GM21825 (cell line): Measurements from ENCODE around the gene VWA1.
"Not testable (repeated sequence)": the region's sequence is repeated elsewhere in the genome, so short reads cannot be mapped to it uniquely, and the experiment has no call there.

Experiments used
- ATAC-seq: cut with Tn5 transposase; IDR thresholded peaks from one replicate; pipeline ENCODE4 v1.9.1; 2021; ENCODE audit warnings: mild to moderate bottlenecking, moderate library complexity; ENCODE audit not compliant: unreplicated experiment

VWA1 gene

GRCh38 chr1:1402901-1403392, 32.5 kb upstream of the VWA1 start:
- not testable (repeated sequence) for ATAC-seq

- ATAC-seq = no peak
These were observed 31.8 kb upstream of the VWA1 start for GRCh38 chr1:1403653-1404052.

- ATAC-seq = no peak
These were observed 29.2 kb upstream of the VWA1 start for GRCh38 chr1:1406101-1406820.

- ATAC-seq = peak; percentile 89
These were observed 28.5 kb upstream of the VWA1 start, which contains the start of gene MRPL20 for GRCh38 chr1:1406821-1407635. Gene MRPL20, minus strand, starts transcription at chr1:1407293. Its CDS starts 76 bp downstream, at chr1:1407217.

GRCh38 chr1:1407636-1408318, 27.7 kb upstream of the VWA1 start:
- ATAC-seq = peak; percentile 13

GRCh38 chr1:1410238-1410637, 25.3 kb upstream of the VWA1 start:
- not testable (repeated sequence) for ATAC-seq

GRCh38 chr1:1411626-1412025, 23.9 kb upstream of the VWA1 start:
- no peak for ATAC-seq

- not testable (repeated sequence) for ATAC-seq
These were observed 23.1 kb upstream of the VWA1 start for GRCh38 chr1:1412311-1412902.

GRCh38 chr1:1415751-1416150, 19.7 kb upstream of the VWA1 start:
- no peak for ATAC-seq

- ATAC-seq = not testable (repeated sequence)
These were observed 18.1 kb upstream of the VWA1 start for GRCh38 chr1:1417396-1417795.

- ATAC-seq = not testable (repeated sequence)
These were observed 17.5 kb upstream of the VWA1 start for GRCh38 chr1:1417825-1418463.

GRCh38 chr1:1418464-1419362, 16.8 kb upstream of the VWA1 start:
- no peak for ATAC-seq

- ATAC-seq = no peak
These were observed 16.1 kb upstream of the VWA1 start for GRCh38 chr1:1419363-1419812.

- no peak for ATAC-seq
These were observed 15.5 kb upstream of the VWA1 start for GRCh38 chr1:1419813-1420653.

- ATAC-seq = no peak
These were observed 14.8 kb upstream of the VWA1 start for GRCh38 chr1:1420654-1421141.

- no peak for ATAC-seq
These were observed 14.2 kb upstream of the VWA1 start, which contains the start of gene ANKRD65 for GRCh38 chr1:1421147-1421906. Gene ANKRD65, minus strand, starts transcription at chr1:1421276. Its CDS starts 271 bp downstream, at chr1:1421005.

GRCh38 chr1:1421907-1422464, 13.5 kb upstream of the VWA1 start:
- no peak for ATAC-seq
